Measurements from ENCODE around the gene LUZP2.

LUZP2 gene

GRCh38 chr11:24747275-24748251 lies 250.7 kb downstream of the LUZP2 start:
- Histone ChIP-seq H3K4me1 (ENCODE audit: control insufficient read depth, low read length) (peaks cover 9% of the 10 kb centered on the region), H3K27me3 (ENCODE audit: control insufficient read depth, low read length) (no peaks in the 10 kb centered on the region), H3K9me3 (ENCODE audit: control insufficient read depth, insufficient read depth, low read length) (peaks cover 4% of the 10 kb centered on the region; the same call in 1 of the 2 replicates), H3K9me2 (replicated peaks; ENCODE audit: control insufficient read depth, low read length) (no peaks in the 10 kb centered on the region), H3F3A (ENCODE audit: control insufficient read depth, insufficient read depth) (no peaks in the 10 kb centered on the region), H3K4me2 (ENCODE audit: low read length) (no peak overlapping the region), H4K20me1 (ENCODE audit: control insufficient read depth, insufficient read depth, low read depth, low read length) (no peaks in the 10 kb centered on the region), H3K36me3 (ENCODE audit: control insufficient read depth, low read length) (no peaks in the 10 kb centered on the region), H3K79me2 (ENCODE audit: control insufficient read depth, low read length) (no peaks in the 10 kb centered on the region), H3K4me3 (ENCODE audit: low read length) (no peak overlapping the region), H3K27ac (ENCODE audit: low read depth, low read length) (no peak overlapping the region)
- no peak for TF ChIP-seq EZH2phosphoT487 (IDR thresholded peaks at IDR 0.05; ENCODE audit: borderline replicate concordance, low read length)
- no peak for TF ChIP-seq CTCF (IDR thresholded peaks at IDR 0.05; ENCODE audit: low read depth, low read length, poor library complexity, severe bottlenecking)

- Histone ChIP-seq H3K27me3 (ENCODE audit: control insufficient read depth, low read length) (no peaks in the 10 kb centered on the region), H3K4me2 (ENCODE audit: low read length) (no peak overlapping the region), H3K27ac (ENCODE audit: low read depth, low read length) (no peak overlapping the region), H3K4me1 (ENCODE audit: control insufficient read depth, low read length) (peaks cover 9% of the 10 kb centered on the region), H3K4me3 (ENCODE audit: low read length) (no peak overlapping the region), H3K36me3 (ENCODE audit: control insufficient read depth, low read length) (no peaks in the 10 kb centered on the region), H3K9me2 (replicated peaks; ENCODE audit: control insufficient read depth, low read length) (no peaks in the 10 kb centered on the region), H3K9me3 (ENCODE audit: control insufficient read depth, insufficient read depth, low read length) (peaks cover 4% of the 10 kb centered on the region; the same call in 1 of the 2 replicates), H4K20me1 (ENCODE audit: control insufficient read depth, insufficient read depth, low read depth, low read length) (no peaks in the 10 kb centered on the region), H3K79me2 (ENCODE audit: control insufficient read depth, low read length) (no peaks in the 10 kb centered on the region), H3F3A (ENCODE audit: control insufficient read depth, insufficient read depth) (no peaks in the 10 kb centered on the region)
- no peak for TF ChIP-seq CTCF (IDR thresholded peaks at IDR 0.05; ENCODE audit: low read depth, low read length, poor library complexity, severe bottlenecking)
- TF ChIP-seq EZH2phosphoT487 (IDR thresholded peaks at IDR 0.05; ENCODE audit: borderline replicate concordance, low read length) = no peak
Measured at GRCh38 chr11:24748261-24748660, 251.4 kb downstream of the LUZP2 start.

GRCh38 chr11:24754406-24754805 lies 257.6 kb downstream of the LUZP2 start:
- no peaks in the 10 kb centered on the region for H3K36me3 ChIP-seq (ENCODE audit: control insufficient read depth, low read length)
- no peaks in the 10 kb centered on the region for H3F3A ChIP-seq (ENCODE audit: control insufficient read depth, insufficient read depth)
- H3K27ac ChIP-seq (ENCODE audit: low read depth, low read length) = no peak overlapping the region
- no peaks in the 10 kb centered on the region for H4K20me1 ChIP-seq (ENCODE audit: control insufficient read depth, insufficient read depth, low read depth, low read length)
- H3K4me2 ChIP-seq (ENCODE audit: low read length) = no peak overlapping the region
- TF ChIP-seq EZH2phosphoT487 (IDR thresholded peaks at IDR 0.05; ENCODE audit: borderline replicate concordance, low read length) = no peak
- TF ChIP-seq CTCF (IDR thresholded peaks at IDR 0.05; ENCODE audit: low read depth, low read length, poor library complexity, severe bottlenecking) = no peak
- no peaks in the 10 kb centered on the region for H3K79me2 ChIP-seq (ENCODE audit: control insufficient read depth, low read length)
- no peaks in the 10 kb centered on the region for H3K4me1 ChIP-seq (ENCODE audit: control insufficient read depth, low read length)
- H3K27me3 ChIP-seq (ENCODE audit: control insufficient read depth, low read length) = no peaks in the 10 kb centered on the region
- H3K9me2 ChIP-seq (replicated peaks; ENCODE audit: control insufficient read depth, low read length) = no peaks in the 10 kb centered on the region
- no peak overlapping the region for H3K4me3 ChIP-seq (ENCODE audit: low read length)
- H3K9me3 ChIP-seq (ENCODE audit: control insufficient read depth, insufficient read depth, low read length) = no peaks in the 10 kb centered on the region

All from DOHH2 (cell line).